HG03097 (cell line): Measurements from ENCODE around the gene ZNF367.

Experiments
- ATAC-seq: cut with Tn5 transposase; IDR thresholded peaks from one replicate; pipeline ENCODE4 v1.9.1; 2021; ENCODE audit not compliant: unreplicated experiment, low FRiP score

The ZNF367 gene

GRCh38 chr9:96408409-96409280 is 9.5 kb downstream of the ZNF367 start:
- no peak for ATAC-seq

- no peak for ATAC-seq
These were observed 17.8 kb downstream of the ZNF367 start for GRCh38 chr9:96400132-96400910.

GRCh38 chr9:96399325-96399633 is 18.9 kb downstream of the ZNF367 start:
- ATAC-seq, result no peak

GRCh38 chr9:96398582-96399324 is 19.4 kb downstream of the ZNF367 start:
- ATAC-seq, result no peak

GRCh38 chr9:96395964-96396363 is 22.2 kb downstream of the ZNF367 start:
- no peak for ATAC-seq

GRCh38 chr9:96394832-96395496 is 23.2 kb downstream of the ZNF367 start:
- ATAC-seq, result no peak

GRCh38 chr9:96392263-96392662 is 25.9 kb downstream of the ZNF367 start:
- no peak for ATAC-seq

GRCh38 chr9:96391021-96391765 is 27.0 kb downstream of the ZNF367 start:
- ATAC-seq, result no peak

- no peak for ATAC-seq
These were observed 30.0 kb downstream of the ZNF367 start for GRCh38 chr9:96388144-96388543.

- ATAC-seq, result no peak
These were observed 32.0 kb downstream of the ZNF367 start for GRCh38 chr9:96386157-96386556.

- ATAC-seq, result no peak
These were observed 34.8 kb downstream of the ZNF367 start, which contains the start of gene SLC35D2 for GRCh38 chr9:96383165-96383942. Gene SLC35D2 (minus strand): TSS chr9:96383711. CDS start chr9:96383634, 77 bp downstream.

- ATAC-seq, result no peak
These were observed 35.4 kb downstream of the ZNF367 start for GRCh38 chr9:96382839-96383164.

- no peak for ATAC-seq
These were observed 36.0 kb downstream of the ZNF367 start for GRCh38 chr9:96382175-96382574.

- ATAC-seq, result no peak
These were observed 36.5 kb downstream of the ZNF367 start for GRCh38 chr9:96381696-96382095.

GRCh38 chr9:96381125-96381524 is 37.0 kb downstream of the ZNF367 start:
- ATAC-seq, result no peak

GRCh38 chr9:96379461-96379860 is 38.7 kb downstream of the ZNF367 start:
- no peak for ATAC-seq

GRCh38 chr9:96378187-96378586 is 40.0 kb downstream of the ZNF367 start:
- ATAC-seq, result no peak

GRCh38 chr9:96376891-96377874 is 41.0 kb downstream of the ZNF367 start:
- ATAC-seq, result no peak
